Thyroid gland (tissue), 4 donors: Measurements from ENCODE around the gene CRTAC1.

Experiments used
- POLR2A ChIP-seq, 2 donors: fragments of 450-650 bp; IDR thresholded peaks; one replicate each; pipeline ENCODE4 v1.6.1; 2017; ENCODE audit warnings: antibody characterized with exemption in 2 of 2, mild to moderate bottlenecking in 2 of 2, moderate library complexity in 1 of 2
- TF ChIP-seq, protein P1 (sequence below), 6 experiments: fragments of 200-600 bp in 3 of 6; fragments of 450-650 bp in 3 of 6; sonication (generic) in 3 of 6; IDR thresholded peaks; one replicate each; pipeline ENCODE4 v1.5.1; 2016 to 2019; ENCODE audit warnings: antibody characterized with exemption in 6 of 6, mild to moderate bottlenecking in 2 of 6, inconsistent platforms in 1 of 6, moderate library complexity in 1 of 6

DNA sequence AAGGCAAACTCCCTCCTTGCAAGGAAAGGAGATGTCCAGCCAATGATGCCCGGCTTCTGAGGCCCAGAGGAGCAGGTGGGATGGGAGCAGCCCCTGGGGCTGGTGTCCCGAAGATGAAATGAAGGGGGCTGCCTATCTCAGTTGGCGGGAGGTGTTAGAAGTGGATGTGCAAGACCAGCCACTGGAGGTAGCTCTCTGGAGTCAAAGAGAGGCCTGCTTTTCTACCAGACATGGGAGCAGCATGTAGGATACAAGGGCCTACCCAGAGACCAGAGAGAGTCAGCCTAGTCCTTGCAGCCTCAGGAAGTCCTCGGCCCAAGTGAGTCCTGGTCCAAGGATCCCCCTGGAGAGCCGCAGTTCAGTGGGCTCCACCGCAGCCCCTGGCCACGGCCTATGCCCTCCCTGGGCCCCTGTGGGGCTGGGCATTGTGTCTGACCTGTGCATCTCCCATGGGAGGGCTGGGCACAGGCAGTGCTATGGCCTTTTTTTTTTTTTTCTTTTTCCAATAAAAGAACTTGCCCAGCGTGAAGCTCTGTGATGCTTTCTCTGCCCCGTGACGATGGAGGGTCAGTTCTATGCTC lies 163.1 kb downstream of the CRTAC1 start:
- TF ChIP-seq, protein P1, sequence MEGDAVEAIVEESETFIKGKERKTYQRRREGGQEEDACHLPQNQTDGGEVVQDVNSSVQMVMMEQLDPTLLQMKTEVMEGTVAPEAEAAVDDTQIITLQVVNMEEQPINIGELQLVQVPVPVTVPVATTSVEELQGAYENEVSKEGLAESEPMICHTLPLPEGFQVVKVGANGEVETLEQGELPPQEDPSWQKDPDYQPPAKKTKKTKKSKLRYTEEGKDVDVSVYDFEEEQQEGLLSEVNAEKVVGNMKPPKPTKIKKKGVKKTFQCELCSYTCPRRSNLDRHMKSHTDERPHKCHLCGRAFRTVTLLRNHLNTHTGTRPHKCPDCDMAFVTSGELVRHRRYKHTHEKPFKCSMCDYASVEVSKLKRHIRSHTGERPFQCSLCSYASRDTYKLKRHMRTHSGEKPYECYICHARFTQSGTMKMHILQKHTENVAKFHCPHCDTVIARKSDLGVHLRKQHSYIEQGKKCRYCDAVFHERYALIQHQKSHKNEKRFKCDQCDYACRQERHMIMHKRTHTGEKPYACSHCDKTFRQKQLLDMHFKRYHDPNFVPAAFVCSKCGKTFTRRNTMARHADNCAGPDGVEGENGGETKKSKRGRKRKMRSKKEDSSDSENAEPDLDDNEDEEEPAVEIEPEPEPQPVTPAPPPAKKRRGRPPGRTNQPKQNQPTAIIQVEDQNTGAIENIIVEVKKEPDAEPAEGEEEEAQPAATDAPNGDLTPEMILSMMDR (IDR thresholded peaks at IDR 0.05) = no peak
- no peak for TF ChIP-seq POLR2A (IDR thresholded peaks at IDR 0.05)
